ENCODE data around the gene NDC1.
A peak's percentile ranks its signal among the peaks of the same experiment; 100 is the strongest.
"Not testable (repeated sequence)": the region's sequence is repeated elsewhere in the genome, so short reads cannot be mapped to it uniquely, and the experiment has no call there.

Gene NDC1, protein sequence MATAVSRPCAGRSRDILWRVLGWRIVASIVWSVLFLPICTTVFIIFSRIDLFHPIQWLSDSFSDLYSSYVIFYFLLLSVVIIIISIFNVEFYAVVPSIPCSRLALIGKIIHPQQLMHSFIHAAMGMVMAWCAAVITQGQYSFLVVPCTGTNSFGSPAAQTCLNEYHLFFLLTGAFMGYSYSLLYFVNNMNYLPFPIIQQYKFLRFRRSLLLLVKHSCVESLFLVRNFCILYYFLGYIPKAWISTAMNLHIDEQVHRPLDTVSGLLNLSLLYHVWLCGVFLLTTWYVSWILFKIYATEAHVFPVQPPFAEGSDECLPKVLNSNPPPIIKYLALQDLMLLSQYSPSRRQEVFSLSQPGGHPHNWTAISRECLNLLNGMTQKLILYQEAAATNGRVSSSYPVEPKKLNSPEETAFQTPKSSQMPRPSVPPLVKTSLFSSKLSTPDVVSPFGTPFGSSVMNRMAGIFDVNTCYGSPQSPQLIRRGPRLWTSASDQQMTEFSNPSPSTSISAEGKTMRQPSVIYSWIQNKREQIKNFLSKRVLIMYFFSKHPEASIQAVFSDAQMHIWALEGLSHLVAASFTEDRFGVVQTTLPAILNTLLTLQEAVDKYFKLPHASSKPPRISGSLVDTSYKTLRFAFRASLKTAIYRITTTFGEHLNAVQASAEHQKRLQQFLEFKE

DNA sequence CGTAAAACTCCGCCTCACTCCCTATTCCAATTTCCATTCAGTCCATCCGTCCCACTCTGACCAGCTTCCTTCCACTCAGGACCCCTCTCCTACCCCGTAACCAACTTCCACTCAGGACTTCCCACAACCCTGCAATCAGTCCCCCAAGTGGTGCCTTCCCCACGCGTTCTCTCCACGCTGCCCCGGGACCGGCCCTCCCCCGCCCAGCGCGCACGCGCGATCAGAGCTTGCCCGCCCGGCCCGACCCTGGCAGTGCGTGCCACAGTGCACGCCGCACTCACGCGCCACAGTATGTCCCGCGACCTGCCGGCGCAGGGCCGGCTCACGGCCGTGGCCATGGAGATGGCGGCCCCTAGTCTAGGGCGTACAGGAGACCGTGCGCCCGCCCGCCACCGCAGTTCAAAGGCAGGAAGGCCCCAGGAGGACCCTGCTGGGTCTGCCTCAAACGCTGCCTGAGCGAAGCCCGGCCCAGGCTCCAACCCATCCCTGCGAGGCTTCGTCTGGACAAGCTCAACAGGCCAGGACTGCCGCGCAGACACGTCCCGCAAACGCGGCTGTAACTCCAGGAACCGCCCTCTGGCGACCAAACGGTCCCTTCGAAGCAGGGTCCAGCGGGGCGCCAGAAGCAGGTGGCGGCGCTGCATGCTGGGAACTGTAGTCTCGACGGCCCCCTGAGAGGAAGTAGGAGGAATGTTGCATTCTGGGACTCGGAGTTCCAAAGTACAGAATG, at the start of gene NDC1:
Gene NDC1, minus strand, starts transcription at position 373 of the 730 bp plus-strand sequence. Its CDS starts 35 bp downstream, at position 338.
- peak; percentile 96 for DNase-seq (ENCODE audit: low read depth, low spot score)

DNA sequence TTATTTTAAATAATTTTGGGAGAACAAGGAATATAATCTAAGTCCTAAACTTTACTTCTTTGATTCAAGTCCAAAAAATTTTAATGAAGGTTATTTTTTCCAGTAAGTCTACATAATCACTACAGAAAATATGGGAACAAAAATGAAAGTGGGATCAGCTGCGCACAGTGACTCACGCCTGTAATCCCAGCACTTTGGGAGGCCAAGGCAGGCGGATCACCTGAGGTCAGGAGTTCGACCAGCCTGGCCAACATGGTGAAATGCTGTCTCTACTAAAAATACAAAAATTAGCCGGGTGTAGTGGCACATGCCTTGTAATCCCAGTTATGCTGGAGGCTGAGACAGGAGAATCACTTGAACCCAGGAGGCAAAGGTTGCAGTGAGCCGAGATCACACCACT, 45.5 kb upstream of the NDC1 start:
- DNase-seq (ENCODE audit: low read depth, low spot score): not testable (repeated sequence)

DNA sequence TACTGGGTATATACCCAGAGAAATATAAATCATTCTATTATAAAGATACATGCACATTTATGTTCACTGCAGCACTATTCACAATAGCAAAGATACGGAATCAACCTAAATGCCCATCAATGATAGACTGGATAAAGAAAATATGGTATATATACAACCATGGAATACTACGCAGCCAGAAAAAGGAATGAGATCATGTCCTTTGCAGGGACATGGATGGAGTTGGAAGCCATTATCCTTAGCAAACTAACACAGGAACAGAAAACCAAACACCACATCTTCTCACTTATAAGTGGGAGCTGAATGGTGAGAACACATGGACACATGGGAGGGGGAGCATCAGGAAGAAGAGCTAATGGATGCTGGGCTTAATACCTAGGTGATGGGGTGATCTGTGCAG, 43.8 kb upstream of the NDC1 start:
- not testable (repeated sequence) for DNase-seq (ENCODE audit: low read depth, low spot score)

DNA sequence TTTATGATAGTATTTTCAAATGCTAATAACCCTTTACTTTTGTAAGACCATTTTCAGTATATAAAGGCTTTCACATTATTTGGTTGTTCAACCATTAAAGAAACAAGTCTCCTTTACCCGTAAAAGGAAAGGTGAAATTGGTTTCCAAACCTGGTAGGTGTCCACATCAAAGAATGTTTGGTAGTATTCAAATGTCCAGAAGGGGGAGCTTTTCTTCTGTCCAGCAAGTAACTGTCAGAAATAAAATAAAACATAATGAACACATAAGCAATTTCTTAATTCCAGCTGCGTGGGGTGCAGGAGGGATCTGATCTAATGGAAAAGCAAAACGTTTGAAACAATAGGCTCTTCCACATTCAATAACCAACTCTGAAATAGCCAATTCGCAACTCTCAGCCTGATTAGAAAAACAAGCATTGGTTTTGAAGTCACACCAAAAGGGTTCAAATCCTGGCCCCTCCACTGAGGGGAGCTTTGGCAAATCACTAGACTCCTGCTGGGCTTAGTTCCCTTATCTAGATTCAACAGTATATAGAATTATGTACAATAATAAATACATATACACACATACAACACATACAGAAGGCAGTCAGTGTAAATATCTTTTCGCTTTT, 40.5 kb upstream of the NDC1 start:
- peak; percentile 17 for DNase-seq (ENCODE audit: low read depth, low spot score)

DNA sequence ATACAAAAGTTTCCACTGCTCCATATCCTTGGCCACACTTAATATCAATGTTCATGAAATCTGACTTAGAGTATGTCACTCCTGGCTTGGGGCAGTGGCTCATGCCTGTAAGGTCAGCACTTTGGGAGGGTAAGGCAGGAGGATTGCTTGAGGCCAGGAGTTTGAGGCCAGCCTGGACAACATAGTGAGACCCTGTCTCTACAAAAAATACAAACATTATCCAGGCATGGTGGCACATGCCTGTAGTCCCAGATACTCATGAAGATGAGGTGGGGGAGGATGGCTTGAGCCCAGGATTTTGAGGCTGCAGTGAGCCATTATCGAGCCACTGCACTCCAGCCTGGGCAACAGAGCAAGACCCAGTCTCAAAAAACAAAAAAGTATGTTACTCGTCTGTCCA, 37.1 kb upstream of the NDC1 start:
- DNase-seq (ENCODE audit: low read depth, low spot score): not testable (repeated sequence)

DNA sequence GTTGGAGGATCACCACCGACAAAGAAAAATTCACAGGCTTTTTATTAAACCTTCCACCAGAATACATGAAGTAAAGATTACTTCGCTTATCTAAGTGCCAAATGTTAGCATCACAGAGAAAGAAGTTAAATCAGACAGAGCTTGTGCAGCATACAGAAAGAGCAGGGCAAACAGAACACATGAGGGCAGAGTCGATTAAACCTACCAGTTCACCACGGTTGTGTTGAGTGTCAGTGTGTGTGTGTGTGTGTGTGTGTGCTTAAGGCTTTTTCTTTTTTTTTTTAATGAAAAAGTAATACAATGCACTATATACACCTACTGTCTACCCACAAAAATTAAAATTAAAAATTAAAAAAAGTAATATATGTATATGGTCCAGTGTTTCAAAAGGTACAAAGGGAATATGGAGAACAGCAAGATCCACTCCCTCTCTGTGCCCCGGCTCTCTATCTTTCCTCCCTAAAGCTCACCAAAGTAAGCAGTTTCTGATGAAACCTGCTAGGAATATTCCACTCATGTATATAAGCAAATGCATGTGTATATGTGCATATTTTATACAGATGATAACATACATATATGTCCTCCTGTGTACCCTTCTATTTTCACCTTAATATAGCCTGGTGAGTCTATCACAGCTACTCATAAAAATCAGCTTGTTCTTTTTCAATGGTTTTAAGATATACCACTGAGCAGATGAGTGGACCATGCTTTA, 33.8 kb upstream of the NDC1 start:
- no peak for DNase-seq (ENCODE audit: low read depth, low spot score)

DNA sequence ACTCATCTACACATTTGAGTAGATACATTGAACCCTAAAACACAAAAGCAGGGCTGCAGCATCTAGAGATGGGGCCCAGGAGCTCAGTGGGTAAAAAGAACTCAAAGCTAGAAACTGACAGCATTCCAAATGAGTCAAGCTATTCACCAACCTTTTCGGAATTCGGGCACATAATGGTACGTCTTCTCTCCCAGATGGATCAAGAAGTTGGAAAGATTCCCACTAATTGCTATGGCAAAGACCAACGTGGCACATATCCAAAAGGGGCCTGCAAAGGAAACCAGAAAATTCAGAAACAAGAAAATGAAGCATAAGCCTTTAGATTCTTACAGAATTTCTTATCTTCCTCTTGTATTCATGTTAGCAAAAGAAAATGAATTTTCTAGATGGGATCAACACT, 33.1 kb upstream of the NDC1 start:
- no peak for DNase-seq (ENCODE audit: low read depth, low spot score)

DNA sequence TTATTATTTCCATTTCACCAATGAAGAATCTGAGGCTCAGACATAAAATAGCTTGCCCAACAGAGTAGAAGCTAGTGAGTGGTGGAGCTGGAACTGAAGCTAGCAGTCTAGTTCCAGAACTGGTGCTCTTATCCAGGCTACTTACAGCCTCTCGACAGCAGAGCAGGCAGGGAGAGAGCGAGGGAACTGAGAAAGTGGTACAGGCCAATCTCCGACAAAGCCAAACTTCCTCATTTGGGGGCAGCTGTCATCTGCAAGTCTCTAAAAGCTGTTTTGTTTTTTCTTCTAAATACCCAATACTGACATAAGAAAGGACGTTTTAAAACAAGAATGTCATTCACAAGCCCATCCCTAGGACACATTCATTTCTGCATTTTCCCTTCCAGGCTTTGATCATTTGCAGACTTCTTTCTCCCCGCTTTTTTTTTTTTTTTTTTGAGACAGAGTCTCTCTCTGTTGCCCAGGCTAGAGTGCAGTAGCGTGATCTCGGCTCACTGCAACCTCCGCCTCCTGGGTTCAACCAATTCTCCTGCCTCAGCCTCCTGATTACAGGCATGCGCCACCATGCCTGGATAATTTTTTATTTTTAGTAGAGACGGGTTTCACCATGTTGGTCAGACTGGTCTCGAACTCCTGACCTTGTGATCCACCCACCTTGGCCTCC, 31.5 kb upstream of the NDC1 start:
- no peak for DNase-seq (ENCODE audit: low read depth, low spot score)

DNA sequence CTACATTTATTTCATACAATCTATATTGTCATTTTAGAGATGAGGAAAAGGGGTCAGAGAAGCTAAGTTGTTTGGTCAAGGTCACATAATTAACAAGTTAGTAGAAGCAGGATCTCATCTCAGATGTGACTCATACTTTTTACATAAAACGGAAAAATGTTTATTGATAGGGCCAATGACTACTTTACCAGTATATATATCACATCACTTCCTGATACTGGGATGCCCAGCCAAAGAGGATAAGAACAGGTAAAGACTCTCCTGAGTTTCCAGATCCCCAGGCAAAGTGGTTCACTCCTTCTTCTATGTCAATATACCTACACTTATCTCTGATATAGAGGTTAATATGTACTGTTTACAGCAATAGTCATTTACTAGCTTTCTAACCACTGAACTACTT, 30.5 kb upstream of the NDC1 start:
- no peak for DNase-seq (ENCODE audit: low read depth, low spot score)

DNA sequence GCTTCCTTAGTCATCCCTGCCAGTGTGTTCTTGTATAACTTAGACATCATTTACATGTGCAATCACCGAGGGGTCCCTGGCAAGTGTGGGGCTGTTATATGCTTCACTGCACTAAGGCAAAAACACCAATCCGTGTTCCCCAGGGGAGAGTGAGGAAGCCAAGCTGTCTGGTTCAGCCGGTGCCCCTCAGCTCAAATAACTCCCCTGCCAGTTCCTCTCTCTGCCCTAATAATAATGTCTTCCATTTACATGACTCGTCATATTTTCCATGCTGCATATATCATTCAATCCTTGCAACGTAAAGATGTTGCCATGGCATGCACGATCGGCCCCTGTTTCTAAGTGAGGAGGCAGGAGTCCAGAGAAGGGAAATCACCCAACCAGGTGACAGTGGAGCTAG, 24.4 kb upstream of the NDC1 start:
- DNase-seq (ENCODE audit: low read depth, low spot score): no peak

DNA sequence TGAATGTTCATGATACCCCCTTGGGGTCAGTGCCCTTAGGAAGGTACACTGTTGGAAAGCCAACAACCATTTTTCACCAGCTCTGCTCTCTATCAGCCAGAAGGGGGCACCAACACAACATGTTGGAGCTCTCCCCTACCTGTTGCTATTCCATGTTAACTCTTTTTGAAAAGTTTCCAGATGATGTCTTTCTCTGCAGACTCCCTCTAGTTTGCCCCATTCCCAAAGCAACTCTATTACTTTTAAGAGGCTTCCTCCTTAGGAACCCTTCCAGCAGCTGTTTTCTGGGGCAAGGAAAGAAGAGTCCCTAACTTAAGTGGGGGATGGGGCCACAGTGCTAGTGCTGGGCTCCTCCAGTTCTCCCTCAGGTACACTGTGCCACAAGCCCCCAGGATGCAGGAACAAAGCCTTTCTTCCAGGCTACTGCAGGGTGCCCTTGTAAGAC, 22.9 kb upstream of the NDC1 start:
- DNase-seq (ENCODE audit: low read depth, low spot score): peak; percentile 23

DNA sequence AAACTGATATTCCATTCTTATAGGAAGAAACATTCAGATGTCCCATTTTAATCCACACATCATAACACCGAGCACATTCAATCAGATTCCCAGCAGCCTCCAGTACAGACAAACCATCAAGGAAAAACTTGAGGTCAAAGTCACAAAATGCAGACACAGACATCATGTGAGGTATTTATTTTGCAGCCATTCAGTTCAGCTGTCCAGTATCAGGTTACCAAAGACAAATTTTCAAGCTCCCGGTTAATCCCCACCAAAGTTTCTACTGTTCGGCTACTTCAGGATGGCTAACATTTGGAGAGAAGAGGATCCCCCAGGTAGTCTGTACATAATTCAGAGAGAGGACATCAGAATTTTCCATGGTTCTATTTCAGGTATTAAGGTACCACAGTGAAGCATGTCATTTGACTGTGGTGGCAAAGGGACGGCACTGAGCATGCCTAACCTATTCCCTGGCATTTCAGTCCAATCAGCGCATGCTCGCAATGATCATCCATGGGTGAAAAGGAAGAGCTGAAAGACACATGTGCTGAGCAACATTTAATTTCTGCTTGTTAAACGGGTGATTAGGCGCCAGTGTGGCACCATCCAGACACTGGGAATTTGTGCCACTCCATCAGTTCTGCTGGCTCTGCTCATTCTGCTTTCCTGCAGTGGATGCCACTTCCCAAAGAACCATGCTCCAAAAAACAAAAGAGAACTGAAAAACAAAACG, 13.6 kb upstream of the NDC1 start:
- DNase-seq (ENCODE audit: low read depth, low spot score): no peak

DNA sequence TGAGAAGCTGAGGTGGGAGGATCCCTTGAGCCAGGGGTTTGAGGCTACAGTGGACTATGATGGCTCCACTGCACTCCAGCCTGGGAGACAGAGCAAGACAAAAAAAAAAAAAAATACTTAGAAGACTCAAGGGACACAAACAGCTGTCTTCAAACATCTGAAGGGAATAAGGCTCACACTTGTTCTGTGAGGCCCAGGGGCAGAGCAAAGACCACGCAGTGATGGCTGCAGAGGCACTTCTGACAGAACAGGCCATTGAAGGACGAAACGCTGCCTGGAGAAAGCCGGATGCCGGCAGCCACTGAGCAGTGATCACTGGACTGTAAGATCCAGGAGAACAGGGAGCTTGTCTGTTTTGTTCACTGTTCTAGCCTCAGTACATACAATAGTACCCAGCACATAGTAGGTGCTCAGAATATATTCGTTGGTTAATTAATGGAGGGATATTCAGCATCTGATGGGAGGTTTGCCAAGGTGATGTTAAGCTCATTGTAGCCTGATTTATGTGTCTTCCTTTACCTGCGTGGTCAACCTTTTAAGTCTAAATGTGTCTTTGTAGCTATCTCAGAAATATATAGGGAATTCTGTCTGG, 12.1 kb upstream of the NDC1 start:
- no peak for DNase-seq (ENCODE audit: low read depth, low spot score)

DNA sequence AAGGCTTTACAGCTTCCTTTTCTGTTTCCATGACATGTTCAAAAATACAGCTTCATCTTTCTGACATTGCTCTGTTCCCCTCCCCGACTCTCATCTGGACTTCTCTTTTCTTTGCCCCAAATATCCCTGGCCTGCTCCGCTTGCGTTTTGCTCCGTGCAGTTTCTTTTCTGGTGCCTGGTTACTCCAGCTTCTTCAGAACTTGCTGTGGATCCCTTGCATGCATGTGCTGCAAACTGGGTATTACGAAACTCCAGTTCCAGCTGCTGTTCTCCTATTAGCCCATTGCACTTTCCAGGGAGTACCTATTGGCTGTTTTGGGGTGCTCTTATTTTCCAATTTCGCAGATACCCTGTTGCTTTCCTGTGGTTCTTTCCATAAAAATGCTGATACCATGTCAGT, 9.9 kb upstream of the NDC1 start:
- no peak for DNase-seq (ENCODE audit: low read depth, low spot score)

DNA sequence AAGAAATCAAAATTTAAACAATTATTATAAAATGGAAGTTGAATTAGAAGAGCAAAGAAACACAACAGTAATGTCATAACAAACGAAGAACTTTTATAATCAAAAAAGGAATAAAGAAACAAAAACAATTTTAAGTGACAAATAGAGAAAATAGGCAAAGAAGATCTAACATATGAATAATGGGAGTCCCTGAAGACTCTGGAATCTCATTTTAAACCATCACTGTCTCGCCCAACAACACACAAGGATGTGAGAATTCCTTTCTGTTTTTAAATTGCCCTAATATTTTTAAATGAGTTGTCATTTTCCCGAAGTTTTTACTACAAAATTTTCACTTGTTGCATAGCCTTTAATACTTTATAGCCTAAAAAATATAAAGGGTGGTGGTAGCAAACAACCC, 4.3 kb upstream of the NDC1 start:
- no peak for DNase-seq (ENCODE audit: low read depth, low spot score)

DNA sequence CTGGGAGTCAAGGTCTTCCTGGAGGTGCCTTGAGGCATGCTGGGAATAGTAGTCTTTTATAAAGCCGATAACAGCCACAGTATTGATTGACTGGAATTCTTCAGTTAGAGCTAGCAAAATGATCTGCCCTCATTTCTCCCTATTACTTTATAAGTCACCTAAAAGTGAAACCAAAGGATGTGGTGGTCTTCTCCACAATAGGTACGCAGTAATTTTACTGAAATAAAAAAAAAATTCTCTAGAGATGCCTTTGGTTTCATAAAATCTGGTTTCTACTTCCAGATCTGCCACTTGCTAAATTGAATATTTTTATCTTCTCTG, 518 bp upstream of the NDC1 start:
- no peak for DNase-seq (ENCODE audit: low read depth, low spot score)

DNA sequence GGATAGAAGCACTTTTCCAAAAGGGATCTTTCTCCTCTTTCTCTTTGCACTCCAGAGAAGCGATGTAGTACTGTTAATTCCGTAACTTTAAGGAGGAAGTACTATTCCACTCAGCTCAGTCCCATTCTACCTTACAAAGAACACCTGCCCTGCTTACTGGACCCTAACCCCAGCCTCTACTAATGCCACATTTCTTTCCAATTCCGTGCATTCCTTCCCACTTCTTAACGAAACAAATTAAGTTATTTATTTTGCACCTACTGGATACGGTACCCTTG, 511 bp downstream of the NDC1 start:
- no peak for DNase-seq (ENCODE audit: low read depth, low spot score)

DNA sequence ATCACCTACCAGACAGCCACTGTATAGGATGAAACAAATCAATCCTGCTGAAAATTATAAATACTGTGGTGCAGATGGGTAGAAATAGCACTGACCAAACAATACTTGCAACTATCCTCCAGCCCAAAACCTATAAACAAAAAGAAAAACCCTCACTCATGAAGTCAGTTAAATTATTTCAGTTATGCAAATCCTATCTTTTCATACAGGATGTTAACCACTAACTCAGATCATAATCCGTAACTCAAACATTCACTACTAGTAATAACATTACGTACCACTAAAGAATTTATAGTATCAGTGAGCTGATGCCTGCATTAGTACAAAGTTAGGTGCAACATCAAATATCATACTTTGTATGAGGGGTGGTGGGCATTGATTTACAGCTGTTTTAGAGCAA, 2.6 kb downstream of the NDC1 start:
- DNase-seq (ENCODE audit: low read depth, low spot score): no peak

DNA sequence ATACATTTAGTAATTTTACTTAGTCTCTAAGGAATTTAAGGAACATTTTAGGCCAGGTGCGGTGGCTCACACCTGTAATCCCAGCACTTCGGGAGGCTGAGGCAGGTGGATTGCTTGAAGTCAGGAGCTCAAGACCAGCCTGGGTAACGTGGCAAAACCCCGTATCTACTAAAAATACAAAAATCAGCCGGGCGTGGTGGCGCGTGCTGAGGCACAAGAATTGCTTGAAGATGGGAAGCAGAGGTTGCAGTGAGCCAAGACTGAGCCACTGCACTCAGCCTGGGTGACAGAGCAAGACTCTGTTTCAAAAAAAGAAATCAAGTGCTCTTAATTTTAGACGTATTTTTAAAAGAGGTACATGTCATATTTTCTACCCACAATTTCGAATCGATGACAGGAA, 3.3 kb downstream of the NDC1 start:
- DNase-seq (ENCODE audit: low read depth, low spot score): no peak

DNA sequence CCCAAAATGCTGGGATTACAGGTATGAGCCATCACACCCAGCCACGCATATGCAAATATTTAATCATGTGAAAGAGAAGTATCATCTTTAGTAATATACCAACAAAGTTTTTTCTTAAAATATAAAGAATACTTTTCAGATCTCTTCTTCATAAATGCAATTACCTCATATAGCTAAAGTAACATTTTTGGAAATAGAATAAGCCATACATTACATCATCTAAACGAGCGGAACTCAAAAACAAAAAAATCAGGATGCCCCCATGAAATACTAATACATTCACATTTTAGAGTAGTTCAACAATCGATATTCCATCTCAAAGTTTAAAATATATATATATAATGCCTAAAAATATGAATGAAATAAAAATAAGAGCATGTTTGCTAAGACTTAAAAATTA, 4.7 kb downstream of the NDC1 start:
- no peak for DNase-seq (ENCODE audit: low read depth, low spot score)
